Ishikawa (cell line): ENCODE measurements around the gene SLC12A6.

Experiments
- CEBPB ChIP-seq: IDR thresholded peaks from 2 replicates; pipeline ENCODE4 v1.6.1; 2012
- CREB1 ChIP-seq: IDR thresholded peaks from 2 replicates; pipeline ENCODE4 v1.6.1; 2012; ENCODE audit warnings: low read depth
- EGR1 ChIP-seq: IDR thresholded peaks from 2 replicates; pipeline ENCODE4 v1.6.1; 2012
- EP300 ChIP-seq: IDR thresholded peaks from 2 replicates; pipeline ENCODE4 v1.6.1; 2012; ENCODE audit warnings: borderline replicate concordance
- FOXM1 ChIP-seq: IDR thresholded peaks from 2 replicates; pipeline ENCODE4 v1.6.1; 2012; ENCODE audit warnings: low read depth, borderline replicate concordance
- MAX ChIP-seq: IDR thresholded peaks from 2 replicates; pipeline ENCODE4 v1.6.1; 2012
- NFIC ChIP-seq: IDR thresholded peaks from 2 replicates; pipeline ENCODE4 v1.6.1; 2012
- RAD21 ChIP-seq: IDR thresholded peaks from 2 replicates; pipeline ENCODE4 v1.6.1; 2012; ENCODE audit warnings: low read depth
- REST ChIP-seq: IDR thresholded peaks from 2 replicates; pipeline ENCODE4 v1.6.1; 2012; ENCODE audit warnings: low read depth, mild to moderate bottlenecking
- TAF1 ChIP-seq: IDR thresholded peaks from 2 replicates; pipeline ENCODE4 v1.6.1; 2012; ENCODE audit warnings: low read depth, mild to moderate bottlenecking
- TCF12 ChIP-seq: IDR thresholded peaks from 2 replicates; pipeline ENCODE4 v1.6.1; 2012; ENCODE audit warnings: low read depth
- TEAD4 ChIP-seq: IDR thresholded peaks from 2 replicates; pipeline ENCODE4 v1.6.1; 2012
- USF1 ChIP-seq: IDR thresholded peaks from 2 replicates; pipeline ENCODE4 v1.6.1; 2012
- YY1 ChIP-seq: IDR thresholded peaks from 2 replicates; pipeline ENCODE4 v1.6.1; 2012; ENCODE audit warnings: low read depth
- ZBTB7A ChIP-seq: IDR thresholded peaks from 2 replicates; pipeline ENCODE4 v1.6.1; 2012; ENCODE audit warnings: low read depth

SLC12A6 gene

GRCh38 chr15:34355241-34355640 is 17.7 kb upstream of the SLC12A6 start:
- TF ChIP-seq TCF12 (no peak), ZBTB7A (no peak), TEAD4 (no peak), YY1 (no peak), CREB1 (no peak), REST (no peak), RAD21 (no peak), USF1 (no peak), NFIC (no peak), FOXM1 (no peak), TAF1 (no peak)

GRCh38 chr15:34354286-34354685 is 16.7 kb upstream of the SLC12A6 start:
- no peak for TF ChIP-seq TEAD4
- no peak for TF ChIP-seq YY1
- TF ChIP-seq TCF12 = no peak
- TF ChIP-seq FOXM1 = no peak
- no peak for TF ChIP-seq CEBPB
- TF ChIP-seq TAF1 = no peak
- no peak for TF ChIP-seq NFIC
- no peak for TF ChIP-seq EP300
- TF ChIP-seq MAX = no peak
- no peak for TF ChIP-seq RAD21
- TF ChIP-seq REST = no peak
- TF ChIP-seq USF1 = no peak
- no peak for TF ChIP-seq CREB1
- no peak for TF ChIP-seq EGR1
- TF ChIP-seq ZBTB7A = no peak

- TF ChIP-seq TEAD4 = no peak
- no peak for TF ChIP-seq EGR1
- TF ChIP-seq TCF12 = no peak
Measured at GRCh38 chr15:34353627-34354026, 16.0 kb upstream of the SLC12A6 start.

GRCh38 chr15:34349769-34350168 is 12.2 kb upstream of the SLC12A6 start:
- TF ChIP-seq USF1 = no peak
- no peak for TF ChIP-seq TAF1
- no peak for TF ChIP-seq EGR1
- no peak for TF ChIP-seq CEBPB
- no peak for TF ChIP-seq REST
- no peak for TF ChIP-seq TCF12
- TF ChIP-seq ZBTB7A = no peak
- no peak for TF ChIP-seq EP300
- no peak for TF ChIP-seq FOXM1

- no peak for TF ChIP-seq TEAD4
- TF ChIP-seq NFIC = no peak
- no peak for TF ChIP-seq RAD21
Measured at GRCh38 chr15:34348735-34349300, 11.2 kb upstream of the SLC12A6 start.
